Stimulated activated CD4-positive, alpha-beta T cell treated with anti-CD3 and anti-CD28 coated beads, Interleukin-15, amount 100 ng/mL, for 24 hours (primary cell): Measurements from ENCODE around the gene ST3GAL3.

ENCODE experiments used
- DNase-seq: peaks from one replicate; pipeline ENCODE4 v3.0.0-alpha.2; 2020

ST3GAL3 gene

GRCh38 chr1:43947874-43948437 is 240.6 kb downstream of the ST3GAL3 start:
- no peak for DNase-seq

GRCh38 chr1:43949678-43950077 is 242.3 kb downstream of the ST3GAL3 start:
- no peak for DNase-seq

- no peak for DNase-seq
Observed at GRCh38 chr1:43951021-43951985, 244.0 kb downstream of the ST3GAL3 start.

GRCh38 chr1:43952731-43953346 is 245.5 kb downstream of the ST3GAL3 start:
- no peak for DNase-seq

GRCh38 chr1:43953361-43953760 is 246.0 kb downstream of the ST3GAL3 start:
- DNase-seq: no peak

- DNase-seq: no peak
Observed at GRCh38 chr1:43954036-43954435, 246.7 kb downstream of the ST3GAL3 start.

GRCh38 chr1:43956234-43956633 is 248.9 kb downstream of the ST3GAL3 start:
- no peak for DNase-seq

- no peak for DNase-seq
Observed at GRCh38 chr1:43957407-43958040, 250.2 kb downstream of the ST3GAL3 start.

GRCh38 chr1:43958351-43959255 is 251.3 kb downstream of the ST3GAL3 start:
- DNase-seq: no peak

- no peak for DNase-seq
Observed at GRCh38 chr1:43960798-43961197, 253.5 kb downstream of the ST3GAL3 start.

GRCh38 chr1:43961692-43962091 is 254.4 kb downstream of the ST3GAL3 start:
- DNase-seq: no peak

GRCh38 chr1:43962324-43962723 is 255.0 kb downstream of the ST3GAL3 start:
- DNase-seq: no peak

GRCh38 chr1:43963006-43963405 is 255.7 kb downstream of the ST3GAL3 start:
- no peak for DNase-seq

GRCh38 chr1:43963890-43964289 is 256.6 kb downstream of the ST3GAL3 start:
- DNase-seq: no peak

GRCh38 chr1:43965316-43965715 is 258.0 kb downstream of the ST3GAL3 start:
- no peak for DNase-seq

- DNase-seq: no peak
Observed at GRCh38 chr1:43968348-43968948, 261.1 kb downstream of the ST3GAL3 start.

- no peak for DNase-seq
Observed at GRCh38 chr1:43969416-43969745, 262.0 kb downstream of the ST3GAL3 start.

GRCh38 chr1:43969746-43970466 is 262.6 kb downstream of the ST3GAL3 start, which contains the start of gene DPH2:
TSS of gene DPH2 (plus strand) at chr1:43970010. CDS start at chr1:43970176, 166 bp downstream.
- DNase-seq: peak; percentile 98

- DNase-seq: no peak
Observed at GRCh38 chr1:43970502-43970901, 263.2 kb downstream of the ST3GAL3 start.

GRCh38 chr1:43970911-43971310 is 263.6 kb downstream of the ST3GAL3 start:
- no peak for DNase-seq

- DNase-seq: no peak
Observed at GRCh38 chr1:43971336-43971980, 264.1 kb downstream of the ST3GAL3 start.
